ENCODE results near the gene MACROD1. TPM values are rescaled to one million over a fixed set of nuclear protein-coding genes. Genes with fewer than 3 reads are reported as not detected.
A peak's percentile ranks its signal among the peaks of the same experiment; 100 is the strongest.

Gene MACROD1
- total and polyA plus RNA-seq, 9 of the 15 experiments (the other 6 are each of a cell fraction or from before 2014, with no cell fraction given): 1.1 to 60.0 (median 26.4) TPM

- TF ChIP-seq DLX4 (CRISPR knock-in tag; IDR thresholded peaks at IDR 0.05) (no peak), LEF1 (IDR thresholded peaks at IDR 0.05) (no peak), EHMT2 (IDR thresholded peaks at IDR 0.05) (no peak), POLR2AphosphoS2 (IDR thresholded peaks at IDR 0.05; ENCODE audit: low read length) (no peak), EWSR1 (IDR thresholded peaks at IDR 0.05; ENCODE audit: borderline replicate concordance, low read depth, partially characterized antibody) (no peak), KDM2B (CRISPR knock-in tag; IDR thresholded peaks at IDR 0.05) (no peak), NFIX (CRISPR knock-in tag; IDR thresholded peaks at IDR 0.05; ENCODE audit: low read depth) (no peak), ZNF431 (CRISPR knock-in tag; IDR thresholded peaks at IDR 0.05) (no peak), BRF1 (IDR thresholded peaks at IDR 0.05; ENCODE audit: borderline replicate concordance, extremely low read depth, insufficient read length) (no peak)
- TF ChIP-seq, protein P1, sequence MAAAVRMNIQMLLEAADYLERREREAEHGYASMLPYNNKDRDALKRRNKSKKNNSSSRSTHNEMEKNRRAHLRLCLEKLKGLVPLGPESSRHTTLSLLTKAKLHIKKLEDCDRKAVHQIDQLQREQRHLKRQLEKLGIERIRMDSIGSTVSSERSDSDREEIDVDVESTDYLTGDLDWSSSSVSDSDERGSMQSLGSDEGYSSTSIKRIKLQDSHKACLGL (CRISPR knock-in tag; IDR thresholded peaks at IDR 0.05; ENCODE audit: borderline replicate concordance, poor library complexity, severe bottlenecking): no peak
- TF ChIP-seq, protein P2, sequence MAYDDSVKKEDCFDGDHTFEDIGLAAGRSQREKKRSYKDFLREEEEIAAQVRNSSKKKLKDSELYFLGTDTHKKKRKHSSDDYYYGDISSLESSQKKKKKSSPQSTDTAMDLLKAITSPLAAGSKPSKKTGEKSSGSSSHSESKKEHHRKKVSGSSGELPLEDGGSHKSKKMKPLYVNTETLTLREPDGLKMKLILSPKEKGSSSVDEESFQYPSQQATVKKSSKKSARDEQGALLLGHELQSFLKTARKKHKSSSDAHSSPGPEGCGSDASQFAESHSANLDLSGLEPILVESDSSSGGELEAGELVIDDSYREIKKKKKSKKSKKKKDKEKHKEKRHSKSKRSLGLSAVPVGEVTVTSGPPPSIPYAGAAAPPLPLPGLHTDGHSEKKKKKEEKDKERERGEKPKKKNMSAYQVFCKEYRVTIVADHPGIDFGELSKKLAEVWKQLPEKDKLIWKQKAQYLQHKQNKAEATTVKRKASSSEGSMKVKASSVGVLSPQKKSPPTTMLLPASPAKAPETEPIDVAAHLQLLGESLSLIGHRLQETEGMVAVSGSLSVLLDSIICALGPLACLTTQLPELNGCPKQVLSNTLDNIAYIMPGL (CRISPR knock-in tag; IDR thresholded peaks at IDR 0.05): no peak
- TF ChIP-seq, protein P3, sequence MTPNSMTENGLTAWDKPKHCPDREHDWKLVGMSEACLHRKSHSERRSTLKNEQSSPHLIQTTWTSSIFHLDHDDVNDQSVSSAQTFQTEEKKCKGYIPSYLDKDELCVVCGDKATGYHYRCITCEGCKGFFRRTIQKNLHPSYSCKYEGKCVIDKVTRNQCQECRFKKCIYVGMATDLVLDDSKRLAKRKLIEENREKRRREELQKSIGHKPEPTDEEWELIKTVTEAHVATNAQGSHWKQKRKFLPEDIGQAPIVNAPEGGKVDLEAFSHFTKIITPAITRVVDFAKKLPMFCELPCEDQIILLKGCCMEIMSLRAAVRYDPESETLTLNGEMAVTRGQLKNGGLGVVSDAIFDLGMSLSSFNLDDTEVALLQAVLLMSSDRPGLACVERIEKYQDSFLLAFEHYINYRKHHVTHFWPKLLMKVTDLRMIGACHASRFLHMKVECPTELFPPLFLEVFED (CRISPR knock-in tag; conservative IDR thresholded peaks at IDR 0.05): peak; percentile 78; the same call in 1 of the 2 replicates
Measured at GRCh38 chr11:64099436-64099835, 66.5 kb downstream of the MACROD1 start (continued).
